HG02610 (cell line): Measurements from ENCODE around the gene VSIR.

Experiments used
- ATAC-seq: cut with Tn5 transposase; IDR thresholded peaks from one replicate; pipeline ENCODE4 v1.9.1; 2021; ENCODE audit warnings: mild to moderate bottlenecking, moderate library complexity; ENCODE audit not compliant: unreplicated experiment

The VSIR gene

GRCh38 chr10:71735709-71736569 is 37.4 kb downstream of the VSIR start:
- ATAC-seq = no peak

GRCh38 chr10:71734797-71735196 is 38.5 kb downstream of the VSIR start:
- ATAC-seq = no peak

- ATAC-seq = no peak
Measured at GRCh38 chr10:71731791-71732190, 41.5 kb downstream of the VSIR start.

GRCh38 chr10:71729161-71729636 is 44.1 kb downstream of the VSIR start:
- ATAC-seq = no peak

GRCh38 chr10:71727738-71728737 is 45.3 kb downstream of the VSIR start:
- ATAC-seq = peak; percentile 33

- ATAC-seq = peak; percentile 43
Measured at GRCh38 chr10:71727105-71727737, 46.1 kb downstream of the VSIR start.

- ATAC-seq = no peak
Measured at GRCh38 chr10:71726580-71727104, 46.7 kb downstream of the VSIR start.

- ATAC-seq = no peak
Measured at GRCh38 chr10:71725998-71726579, 47.2 kb downstream of the VSIR start.

- ATAC-seq = no peak
Measured at GRCh38 chr10:71725249-71725648, 48.1 kb downstream of the VSIR start.

GRCh38 chr10:71724539-71724938 is 48.8 kb downstream of the VSIR start:
- ATAC-seq = no peak

GRCh38 chr10:71723311-71723710 is 50.0 kb downstream of the VSIR start:
- ATAC-seq = no peak

- ATAC-seq = no peak
Measured at GRCh38 chr10:71722849-71723248, 50.5 kb downstream of the VSIR start.

- ATAC-seq = no peak
Measured at GRCh38 chr10:71721313-71721712, 52.0 kb downstream of the VSIR start.

- ATAC-seq = no peak
Measured at GRCh38 chr10:71720288-71720687, 53.0 kb downstream of the VSIR start.

- no peak for ATAC-seq
Measured at GRCh38 chr10:71719464-71720201, 53.7 kb downstream of the VSIR start, which contains the start of gene C10orf105. C10orf105 (minus strand) TSS chr10:71719778; CDS start chr10:71716337, 3,441 bp downstream.

GRCh38 chr10:71719042-71719441 is 54.3 kb downstream of the VSIR start:
- no peak for ATAC-seq

GRCh38 chr10:71718165-71718698 is 55.1 kb downstream of the VSIR start:
- ATAC-seq = no peak

- no peak for ATAC-seq
Measured at GRCh38 chr10:71717551-71717951, 55.8 kb downstream of the VSIR start.

- no peak for ATAC-seq
Measured at GRCh38 chr10:71717056-71717455, 56.3 kb downstream of the VSIR start.
